HepG2 (cell line): Measurements from ENCODE around the gene FOXK2.

Experiments
- BRCA1 ChIP-seq: sonication (generic); formaldehyde crosslinking; IDR thresholded peaks from 2 replicates; pipeline ENCODE4 v1.4.0; 2020; ENCODE audit warnings: missing genetic modification reagents
- IKZF1 ChIP-seq: fragments of 450-650 bp; IDR thresholded peaks from 2 replicates; pipeline ENCODE4 v1.7.1; 2016
- JUNB ChIP-seq: sonication (generic); formaldehyde crosslinking; IDR thresholded peaks from 2 replicates; pipeline ENCODE4 v1.8.0; 2022; ENCODE audit warnings: missing genetic modification reagents, mild to moderate bottlenecking, borderline replicate concordance
- KDM5A ChIP-seq: fragments of 200-600 bp; sonication (generic); IDR thresholded peaks from 2 replicates; pipeline ENCODE4 v1.7.0; 2018; ENCODE audit warnings: antibody characterized with exemption, mild to moderate bottlenecking, low read length, borderline replicate concordance
- NFE2L1 ChIP-seq: sonication (generic); formaldehyde crosslinking; IDR thresholded peaks from 2 replicates; pipeline ENCODE4 v1.4.0; 2020; ENCODE audit warnings: missing genetic modification reagents, mild to moderate bottlenecking, borderline replicate concordance
- RAD21 ChIP-seq: fragments of 450-650 bp; formaldehyde crosslinking; IDR thresholded peaks from 2 replicates; pipeline ENCODE4 v1.5.0; 2020; ENCODE audit warnings: mild to moderate bottlenecking
- RXRA ChIP-seq: sonication (generic); formaldehyde crosslinking; IDR thresholded peaks from 2 replicates; pipeline ENCODE4 v1.5.1; 2020; ENCODE audit warnings: missing genetic modification reagents
- ZBTB7A ChIP-seq: sonication (generic); formaldehyde crosslinking; IDR thresholded peaks from 2 replicates; pipeline ENCODE4 v1.8.0; 2022; ENCODE audit warnings: mild to moderate bottlenecking, missing genetic modification reagents
- ZNF484 ChIP-seq: sonication (generic); formaldehyde crosslinking; IDR thresholded peaks from 2 replicates; pipeline ENCODE4 v1.5.1; 2020; ENCODE audit warnings: mild to moderate bottlenecking, low read depth, missing genetic modification reagents, borderline replicate concordance
- ZNF768 ChIP-seq: sonication (generic); formaldehyde crosslinking; IDR thresholded peaks from 2 replicates; pipeline ENCODE4 v1.4.0; 2020; ENCODE audit warnings: missing genetic modification reagents
- TF ChIP-seq, protein P1 (sequence below): IDR thresholded peaks from 2 replicates; pipeline ENCODE4 v1.6.1; 2012; ENCODE audit warnings: inconsistent platforms

DNA sequence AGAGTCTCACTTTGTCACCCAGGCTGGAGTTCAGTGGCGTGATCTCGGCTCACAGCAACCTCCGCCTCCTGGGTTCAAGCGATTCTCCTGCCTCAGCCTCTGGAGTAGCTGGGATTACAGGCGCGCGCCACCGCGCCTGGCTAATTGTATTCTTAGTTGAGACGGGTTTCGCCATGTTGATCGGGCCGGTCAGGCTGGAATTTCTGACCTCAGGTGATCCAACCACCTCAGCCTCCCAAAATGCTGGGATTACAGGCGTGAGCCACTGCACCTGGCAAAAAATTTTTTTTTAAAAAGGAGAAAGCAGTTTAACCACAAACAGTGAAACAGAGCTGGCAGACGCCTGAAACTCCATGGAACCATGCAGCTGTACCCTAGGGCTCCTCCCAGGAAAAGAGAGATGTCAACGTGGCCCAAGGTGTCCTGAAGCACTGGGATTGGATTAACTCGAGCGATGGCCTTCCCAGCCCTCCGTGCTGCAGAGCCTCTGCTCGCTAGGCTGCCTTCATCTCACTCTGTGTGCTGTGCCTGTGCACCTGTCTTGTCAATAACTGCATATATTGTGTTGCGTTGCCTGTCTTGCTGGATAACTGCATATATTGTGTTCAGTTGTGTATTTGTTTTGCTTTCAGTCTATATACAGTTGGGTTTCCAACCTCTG lies 29.6 kb upstream of the FOXK2 start:
- no peak for TF ChIP-seq RXRA (CRISPR knock-in tag)
- TF ChIP-seq ZNF768 (CRISPR knock-in tag): no peak
- no peak for TF ChIP-seq RAD21 (CRISPR knock-in tag)
- TF ChIP-seq BRCA1 (CRISPR knock-in tag): no peak
- TF ChIP-seq IKZF1: no peak
- TF ChIP-seq ZNF484 (CRISPR knock-in tag): no peak
- TF ChIP-seq, protein P1, sequence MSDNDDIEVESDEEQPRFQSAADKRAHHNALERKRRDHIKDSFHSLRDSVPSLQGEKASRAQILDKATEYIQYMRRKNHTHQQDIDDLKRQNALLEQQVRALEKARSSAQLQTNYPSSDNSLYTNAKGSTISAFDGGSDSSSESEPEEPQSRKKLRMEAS: no peak
- no peak for TF ChIP-seq ZBTB7A (CRISPR knock-in tag)
- no peak for TF ChIP-seq JUNB (CRISPR knock-in tag)
- TF ChIP-seq NFE2L1: no peak
- TF ChIP-seq KDM5A: no peak
